NCI-H2196 (cell line): ENCODE data around the gene DHX40.
"Not testable (repeated sequence)": the region's sequence is repeated elsewhere in the genome, so short reads cannot be mapped to it uniquely, and the experiment has no call there.

Source experiments
- DNase-seq: peaks from one replicate; lab custom pipeline; 2025; ENCODE audit not compliant: unreplicated experiment; lab: John Stamatoyannopoulos, UW

The DHX40 gene

DNA sequence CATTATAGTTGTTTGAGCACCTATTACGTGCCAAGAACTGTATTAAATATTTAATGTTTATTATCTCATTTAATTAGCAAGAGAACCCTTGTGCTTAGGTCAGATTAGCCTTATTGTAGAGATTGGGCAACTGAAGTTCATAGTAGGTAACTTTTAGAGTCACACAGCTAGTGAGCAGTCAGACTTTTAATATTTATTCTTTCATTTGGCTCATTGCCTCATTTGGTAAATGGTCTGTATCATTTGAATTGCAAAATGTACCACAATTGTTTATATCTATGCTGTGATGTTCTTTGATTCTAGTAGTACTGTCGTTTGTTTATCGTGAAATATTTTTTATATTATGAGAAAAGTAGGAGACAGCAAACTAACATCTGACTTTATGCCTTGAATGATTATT lies 61.9 kb downstream of the DHX40 start:
- DNase-seq, result no peak

DNA sequence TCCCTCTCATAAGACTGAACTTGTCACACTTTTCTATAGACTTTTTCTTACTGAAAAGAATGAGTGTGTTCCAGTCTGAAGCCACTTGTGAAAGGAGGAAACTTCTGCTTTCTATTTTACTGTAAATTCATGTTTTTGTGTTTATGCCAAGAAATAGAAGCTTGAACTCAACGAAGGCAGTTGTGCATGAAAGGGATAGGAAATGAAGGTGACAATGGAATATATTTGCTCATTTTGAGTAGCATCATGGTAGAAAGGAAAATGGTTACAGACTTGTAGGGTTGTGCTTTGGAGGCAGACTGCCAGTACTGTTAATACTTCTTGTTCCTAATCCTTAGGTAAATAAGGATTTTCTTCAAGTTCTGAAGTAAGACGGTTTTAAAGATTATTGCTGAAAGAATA lies 62.4 kb downstream of the DHX40 start:
- no peak for DNase-seq

DNA sequence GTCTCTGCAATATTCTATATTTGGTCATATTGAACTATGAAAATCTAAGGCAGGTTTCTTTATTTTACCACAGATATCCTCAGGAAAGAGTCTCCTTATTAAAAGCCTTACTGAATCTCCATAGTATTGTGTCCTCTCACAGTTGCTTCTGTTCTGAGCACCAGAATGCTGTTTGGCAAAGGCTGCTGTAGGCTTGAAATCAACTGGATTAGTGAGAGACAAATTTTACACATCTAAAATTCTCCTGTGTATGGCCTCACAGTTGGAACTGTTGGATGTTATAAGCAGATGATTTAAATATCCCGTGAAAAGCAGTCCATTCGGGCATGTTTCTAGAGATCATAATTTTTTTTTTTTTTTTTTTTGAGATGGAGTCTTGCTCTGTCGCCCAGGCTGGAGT lies 63.8 kb downstream of the DHX40 start:
- no peak for DNase-seq

DNA sequence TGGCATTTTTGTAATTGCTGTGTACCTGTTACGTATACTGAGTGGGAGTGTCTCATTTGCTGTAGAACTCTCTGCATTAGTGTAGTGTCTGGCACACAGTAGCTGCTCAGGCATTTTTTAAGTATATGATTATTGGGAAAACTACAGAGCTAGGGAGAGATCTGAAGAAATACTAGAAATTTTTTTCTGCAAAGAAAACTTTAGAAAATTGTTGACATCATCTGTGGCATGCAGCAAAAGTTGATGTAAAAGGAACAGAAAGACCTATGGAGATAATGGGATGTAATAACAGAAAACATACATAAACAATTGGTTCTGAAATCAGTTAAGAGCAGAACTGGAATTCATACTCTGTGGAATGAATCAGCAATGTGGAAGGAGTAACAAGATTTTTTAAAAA lies 65.9 kb downstream of the DHX40 start:
- no peak for DNase-seq

DNA sequence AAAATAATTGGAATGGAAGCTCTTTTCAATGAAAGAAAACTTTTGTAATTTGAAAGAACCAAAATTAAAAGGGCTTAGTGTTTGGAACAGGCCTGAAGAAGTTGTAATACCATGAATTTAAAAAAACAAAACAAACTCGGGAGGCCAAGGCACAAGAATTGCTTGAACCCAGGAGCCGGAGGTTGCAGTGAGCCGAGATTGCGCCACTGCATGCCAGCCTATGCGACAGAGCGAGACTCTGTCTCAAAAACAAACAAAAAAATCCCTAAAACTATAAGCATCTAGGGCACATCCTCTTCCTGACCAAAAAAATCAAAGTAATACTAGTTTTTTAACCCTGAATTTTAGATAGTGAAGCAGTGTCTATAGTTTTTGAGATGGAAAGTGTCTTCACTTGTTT lies 67.0 kb downstream of the DHX40 start:
- no peak for DNase-seq

DNA sequence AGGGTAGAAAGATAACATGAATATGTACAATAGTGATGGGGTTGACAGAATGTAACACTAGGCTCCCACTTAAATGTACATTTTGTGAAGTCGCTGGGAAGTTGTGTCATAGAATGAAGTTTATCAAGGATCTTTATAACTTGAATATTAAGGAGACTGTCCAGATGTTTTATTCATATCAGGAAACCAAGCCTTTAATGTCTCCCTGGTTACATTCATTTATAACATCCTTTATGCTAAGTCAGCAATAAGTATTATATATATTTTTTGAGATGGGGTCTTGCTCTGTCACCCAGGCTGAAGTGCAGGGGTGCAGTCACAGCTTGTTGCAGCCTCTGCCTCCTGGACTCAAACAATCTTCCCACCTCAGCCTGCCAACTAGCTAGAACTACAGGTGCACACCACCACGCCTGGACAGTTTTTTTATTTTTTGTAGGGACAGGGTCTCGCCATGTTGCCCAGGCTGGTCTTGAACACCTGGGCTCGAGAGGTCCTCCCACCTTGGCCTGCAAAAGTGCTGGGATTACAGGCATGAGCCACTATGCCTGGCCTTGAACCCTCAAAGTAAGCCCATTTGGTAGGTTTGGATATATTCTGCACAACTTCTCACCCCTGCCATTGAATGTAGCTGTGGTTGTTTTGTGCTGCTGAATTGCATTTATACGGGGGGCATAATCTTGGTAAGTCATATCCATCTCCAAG lies 68.4 kb downstream of the DHX40 start:
- no peak for DNase-seq

DNA sequence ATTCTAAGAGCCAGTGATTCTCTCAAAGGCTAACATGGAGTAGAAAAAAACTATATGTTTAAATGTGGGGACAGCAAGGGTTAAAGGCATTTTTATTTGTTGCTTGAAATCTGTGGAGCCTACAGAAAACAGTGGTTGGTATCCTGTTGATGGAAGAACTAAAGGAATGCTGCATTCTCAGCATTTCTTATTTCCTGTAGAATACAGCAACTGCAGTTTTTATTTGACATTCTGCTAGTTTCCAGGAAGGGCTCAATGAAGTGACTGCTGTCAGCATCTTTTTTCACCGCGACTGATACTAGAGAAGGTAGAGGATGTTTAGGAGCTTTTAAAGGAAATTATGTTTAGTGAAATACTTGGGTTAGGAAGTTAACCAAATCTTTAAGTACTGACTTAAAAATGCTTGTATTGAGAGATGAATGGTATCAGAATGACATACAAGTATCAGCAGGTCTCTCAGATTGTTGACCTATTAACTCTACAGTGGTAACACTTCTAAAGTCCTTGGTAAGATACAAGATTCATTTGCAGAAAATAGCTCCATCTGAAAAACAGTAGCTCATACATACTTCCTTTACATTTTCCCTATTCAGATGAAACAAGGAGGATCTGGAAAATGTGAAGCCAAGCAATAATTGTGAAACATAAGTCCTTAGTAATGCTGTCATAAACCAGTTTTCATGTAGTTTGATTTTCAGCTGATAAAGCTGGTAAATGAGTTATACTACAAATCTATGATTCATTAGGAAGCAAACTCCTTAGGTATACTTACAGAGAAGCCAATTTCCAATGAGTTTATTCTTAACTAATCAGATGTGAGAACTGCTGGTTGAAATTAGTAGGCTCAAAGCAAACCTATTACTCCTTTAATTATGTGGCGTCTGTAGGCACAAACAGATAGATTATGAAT lies 69.5 kb downstream of the DHX40 start:
- DNase-seq, result no peak

DNA sequence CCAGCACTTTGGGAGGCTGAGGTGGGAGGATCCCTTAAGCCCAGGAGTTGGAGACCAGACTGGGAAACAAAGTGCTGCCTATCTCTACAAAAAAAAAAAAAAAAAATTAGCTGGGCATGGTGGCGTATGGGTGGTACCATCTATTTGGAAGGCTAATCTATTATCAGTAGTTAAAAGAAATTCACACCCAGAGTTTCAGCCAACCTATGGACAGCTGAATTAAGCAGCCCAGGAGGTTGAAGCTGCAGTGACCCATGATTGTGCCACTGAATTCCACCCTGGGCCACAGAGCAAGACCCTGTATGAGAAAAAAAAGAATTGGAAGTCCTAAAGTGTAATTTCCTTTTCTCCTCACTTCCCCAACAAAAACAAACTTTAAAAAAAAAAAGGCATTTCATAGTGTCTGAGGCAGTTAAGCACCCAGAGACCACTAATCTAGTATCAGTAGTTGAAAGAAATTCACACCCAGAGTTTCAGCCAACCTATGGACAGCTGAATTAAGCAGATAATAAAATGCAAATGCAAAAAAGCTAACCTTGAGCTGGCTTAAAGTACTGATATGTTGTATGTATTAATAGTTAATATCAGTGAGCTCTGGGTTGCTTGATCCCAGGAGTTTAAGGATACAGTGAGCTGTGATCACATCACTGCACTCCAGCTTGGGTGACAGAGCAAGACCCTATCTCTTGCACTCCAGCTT lies 72.4 kb downstream of the DHX40 start:
- DNase-seq, result no peak

DNA sequence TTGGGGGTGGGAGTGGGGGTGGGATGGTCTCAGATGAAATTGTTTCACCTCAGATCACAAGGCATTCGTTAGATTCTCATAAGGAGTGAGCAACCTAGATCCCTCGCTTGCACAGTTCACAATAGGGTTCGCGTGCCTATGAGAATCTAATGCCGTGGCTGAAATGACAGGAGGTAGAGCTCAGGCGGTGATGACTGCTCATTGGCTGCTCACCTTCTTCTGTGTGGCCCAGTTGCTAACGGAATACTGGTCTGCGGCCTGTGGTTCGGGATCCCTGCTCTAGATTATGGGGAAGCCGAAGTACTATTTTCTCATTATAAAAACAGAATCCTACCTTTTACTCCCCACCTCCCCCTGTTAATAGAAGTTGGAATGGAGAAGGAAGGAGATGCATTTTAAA lies 73.1 kb downstream of the DHX40 start:
- DNase-seq, result no peak

DNA sequence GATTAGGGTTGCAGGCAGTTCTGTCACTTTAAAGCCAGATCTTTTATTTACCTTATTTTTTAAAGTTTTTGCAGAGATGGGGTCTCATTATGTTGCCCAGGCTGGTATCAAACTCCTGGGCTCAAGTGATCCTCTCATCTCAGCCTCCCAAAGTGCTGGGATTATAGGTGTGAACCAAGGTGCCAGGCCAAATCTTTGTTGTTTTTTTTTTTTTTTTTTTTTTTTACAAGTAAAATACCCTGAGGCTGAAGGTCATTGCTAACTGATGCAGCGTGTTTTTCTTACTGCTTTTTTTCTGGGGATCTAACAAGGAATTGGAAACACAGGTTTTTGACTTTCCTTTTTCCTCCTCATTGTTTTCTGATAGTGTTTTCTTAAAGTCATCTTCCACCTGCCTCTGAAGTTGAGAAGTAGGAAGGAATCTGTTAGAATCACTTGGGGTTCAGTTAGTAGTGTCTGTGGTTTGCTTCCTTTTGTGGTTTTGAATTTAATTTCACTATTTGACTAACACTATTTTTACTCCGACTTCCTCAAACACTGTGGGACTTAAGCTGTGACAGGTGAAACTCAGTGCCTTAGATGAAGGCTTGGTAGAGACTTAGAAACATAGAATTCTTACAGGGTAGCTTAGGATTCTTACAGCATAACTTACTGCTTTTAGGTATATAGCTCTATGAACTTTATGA lies 76.5 kb downstream of the DHX40 start:
- DNase-seq, result no peak

DNA sequence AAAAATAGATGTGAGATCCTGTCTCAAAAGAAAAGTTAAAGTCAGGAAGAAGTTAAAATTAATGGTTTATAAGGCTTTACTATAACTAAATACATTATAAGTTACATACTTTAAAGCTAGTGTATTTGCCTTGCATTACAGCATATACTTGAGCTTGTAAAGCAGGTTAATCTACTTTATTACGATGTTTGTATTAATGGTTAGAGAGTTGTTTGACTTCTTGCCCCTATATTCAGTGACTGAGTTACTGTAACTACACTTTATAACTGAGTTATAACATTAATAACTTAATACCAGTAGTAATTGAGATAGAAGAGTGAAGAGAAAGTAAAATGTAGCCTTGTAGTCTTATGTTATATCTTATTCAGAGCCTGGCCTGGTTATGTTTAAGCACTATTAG lies 77.2 kb downstream of the DHX40 start:
- no peak for DNase-seq

DNA sequence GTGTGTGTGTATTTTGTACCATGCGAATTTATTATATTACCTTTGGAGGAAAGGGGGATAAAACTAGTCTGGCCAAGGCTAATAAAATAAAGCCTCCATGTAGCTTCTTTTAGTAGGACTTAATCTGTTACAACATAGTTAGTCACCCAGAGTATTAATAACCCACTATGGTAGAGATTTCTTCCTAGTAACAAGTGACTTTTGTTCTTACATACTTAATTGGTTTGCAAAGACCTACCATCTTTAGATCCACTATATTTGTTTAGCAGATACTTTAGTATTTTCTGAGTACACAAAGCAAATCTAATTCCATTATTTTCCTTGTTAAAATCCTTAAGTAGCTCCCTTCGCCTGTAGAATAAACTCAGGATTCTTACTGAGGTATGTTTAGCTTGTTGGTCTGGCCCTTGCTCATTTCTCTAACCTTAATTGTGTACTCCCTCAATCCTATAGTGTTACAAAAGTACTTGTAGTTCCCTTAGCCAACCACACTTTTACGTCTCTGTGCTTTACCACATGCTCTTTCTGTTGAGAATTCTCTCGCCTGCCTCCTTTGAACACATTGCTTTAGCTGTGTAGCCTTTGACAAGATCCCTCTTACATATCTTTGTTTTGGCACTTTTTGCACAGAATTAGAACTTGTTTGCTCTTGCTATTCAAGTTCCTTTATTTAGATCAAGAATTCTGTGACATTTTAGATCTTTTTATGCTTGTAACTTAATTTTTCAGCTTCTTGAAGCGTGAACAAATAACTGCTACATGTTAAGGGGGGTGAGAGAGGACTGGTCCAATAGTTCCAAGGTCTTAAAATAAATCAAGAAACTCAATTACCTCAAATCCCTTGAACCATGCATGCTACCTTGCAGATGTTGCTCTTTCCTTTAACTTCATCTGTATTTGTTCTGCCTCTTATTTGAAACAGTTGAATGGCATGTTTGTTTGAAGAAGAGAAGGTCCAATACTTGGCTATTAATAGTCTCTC lies 78.0 kb downstream of the DHX40 start:
- DNase-seq, result no peak

DNA sequence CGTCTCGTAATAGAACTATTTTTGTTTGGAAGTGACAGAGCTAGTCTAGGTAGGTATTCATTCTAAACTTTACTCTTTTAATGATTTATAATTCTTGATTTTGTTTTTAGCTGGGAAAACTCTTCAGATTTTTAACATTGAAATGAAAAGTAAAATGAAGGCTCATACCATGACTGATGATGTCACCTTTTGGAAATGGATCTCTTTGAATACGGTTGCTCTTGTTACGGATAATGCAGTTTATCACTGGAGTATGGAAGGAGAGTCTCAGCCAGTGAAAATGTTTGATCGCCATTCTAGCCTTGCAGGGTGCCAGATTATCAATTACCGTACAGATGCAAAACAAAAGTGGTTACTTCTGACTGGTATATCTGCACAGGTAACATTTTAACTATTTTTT lies 81.9 kb downstream of the DHX40 start:
- DNase-seq, result no peak

DNA sequence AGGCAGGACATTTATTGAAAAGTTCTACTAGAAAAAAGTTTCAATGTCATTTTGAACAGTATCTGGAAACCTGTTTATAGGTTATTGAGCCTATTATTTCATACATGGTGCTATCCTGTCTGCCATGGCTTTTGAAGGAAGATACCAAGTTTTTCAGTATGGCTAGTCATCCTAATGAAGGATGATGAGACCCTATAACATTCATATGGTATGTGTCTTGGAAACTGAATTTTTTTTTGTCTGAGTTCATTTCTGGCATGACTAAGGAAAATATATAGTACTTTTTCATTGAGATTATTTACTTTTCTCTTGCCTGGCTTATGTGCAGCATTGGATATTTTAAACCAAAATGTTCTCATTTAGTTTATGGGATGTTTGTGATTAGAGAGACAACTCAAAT lies 84.5 kb downstream of the DHX40 start:
- no peak for DNase-seq

DNA sequence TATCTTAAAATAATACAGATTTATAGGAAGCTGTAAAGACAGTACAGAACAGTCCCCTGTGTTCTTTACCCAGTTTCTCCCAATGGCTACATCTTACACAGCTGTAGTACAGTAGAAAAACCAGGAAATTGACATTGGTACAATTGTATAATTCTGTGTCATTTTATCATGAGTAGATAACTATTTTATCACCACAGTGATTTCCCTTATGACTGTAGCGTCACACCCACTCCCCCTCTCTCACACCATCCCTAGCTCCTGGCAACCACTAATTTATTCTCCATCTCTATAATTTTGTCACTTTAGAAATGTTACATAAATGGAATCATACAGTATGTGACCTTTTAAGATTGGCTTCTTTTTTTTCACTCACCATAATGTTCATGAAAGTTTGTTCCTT lies 85.2 kb downstream of the DHX40 start:
- DNase-seq, result no peak

DNA sequence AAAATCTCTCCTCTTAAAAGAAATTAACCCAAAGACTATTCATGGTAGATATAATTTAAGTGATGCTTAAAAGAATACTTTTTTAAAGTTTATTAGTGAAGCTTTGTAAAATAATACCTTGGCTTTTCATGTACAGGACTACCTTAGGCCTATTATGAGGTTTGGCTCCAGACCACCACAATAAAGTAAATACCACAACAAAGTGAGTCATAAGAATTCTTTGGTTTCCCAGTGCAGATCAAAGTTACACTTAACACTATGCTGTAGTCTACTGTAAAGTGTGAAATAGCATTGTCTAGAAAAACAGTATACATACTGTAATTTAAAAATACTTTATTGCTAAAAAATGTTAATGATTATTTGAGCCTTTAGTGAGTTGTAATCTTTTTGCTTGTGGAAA lies 85.9 kb downstream of the DHX40 start:
- DNase-seq, result no peak

DNA sequence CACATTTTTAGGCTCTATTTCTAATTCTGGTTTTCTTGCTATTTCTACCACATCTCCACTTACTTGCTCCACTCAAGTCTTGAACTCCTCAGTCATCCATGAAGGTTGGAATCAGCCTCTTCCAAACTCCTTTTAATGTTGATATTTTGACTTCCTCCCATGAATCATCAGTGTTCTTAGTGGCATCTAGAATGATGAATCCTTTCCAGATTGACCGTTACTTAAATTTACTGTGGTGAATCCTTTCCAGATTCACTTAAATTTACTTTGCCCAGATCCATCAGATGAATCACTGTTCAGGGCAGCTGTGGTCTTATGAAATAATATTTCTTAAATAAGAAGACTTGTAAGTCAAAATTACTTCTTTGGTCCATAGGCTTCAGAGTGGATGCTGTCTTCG lies 86.7 kb downstream of the DHX40 start:
- no peak for DNase-seq

DNA sequence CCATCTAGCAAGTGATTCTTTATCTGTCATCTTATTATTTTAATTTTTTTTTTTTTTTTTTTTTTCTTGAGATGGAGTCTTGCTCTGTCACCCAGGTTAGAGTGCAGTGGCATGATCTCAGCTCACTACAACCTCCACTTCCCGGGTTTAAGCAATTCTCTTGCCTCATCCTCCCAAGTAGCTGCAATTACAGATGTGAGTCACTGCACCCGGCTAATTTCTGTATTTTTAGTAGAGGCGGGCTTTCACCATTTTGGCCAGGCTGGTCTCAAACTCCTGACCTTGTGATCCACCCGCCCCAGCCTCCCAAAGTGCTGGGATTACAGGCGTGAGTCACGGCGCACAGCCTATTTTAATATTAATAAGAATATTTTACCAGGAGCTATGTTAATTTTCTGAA lies 91.2 kb downstream of the DHX40 start:
- not testable (repeated sequence) for DNase-seq
